Measurements from ENCODE around the gene TOB2.

Gene TOB2

GRCh38 chr22:41394012-41394356 is 52.6 kb downstream of the TOB2 start:
- in situ Hi-C loops (cut with MboI; ENCODE audit: low sequenced_read_pairs): no loop called here

DNA sequence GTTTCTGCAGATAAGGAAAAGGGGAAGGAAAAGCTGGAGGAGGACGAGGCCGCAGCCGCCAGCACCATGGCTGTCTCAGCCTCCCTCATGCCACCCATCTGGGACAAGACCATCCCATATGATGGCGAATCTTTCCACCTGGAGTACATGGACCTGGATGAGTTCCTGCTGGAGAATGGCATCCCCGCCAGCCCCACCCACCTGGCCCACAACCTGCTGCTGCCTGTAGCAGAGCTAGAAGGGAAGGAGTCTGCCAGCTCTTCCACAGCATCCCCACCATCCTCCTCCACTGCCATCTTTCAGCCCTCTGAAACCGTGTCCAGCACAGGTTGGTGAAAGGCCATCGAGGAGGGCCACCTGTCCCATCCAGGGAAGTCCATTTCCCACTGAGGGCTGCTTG is 59.3 kb downstream of the TOB2 start:
- in situ Hi-C loops (cut with MboI; ENCODE audit: low sequenced_read_pairs): no loop called here

- in situ Hi-C loops (cut with MboI; ENCODE audit: low sequenced_read_pairs): no loop called here
Observed at GRCh38 chr22:41384128-41384527, 62.5 kb downstream of the TOB2 start.

All from hTERT RPE-1 (cell line).